WI38 (cell line): ENCODE results near the gene KRT28.

Source experiments
- H3K4me3 ChIP-seq: 2 replicates; pipeline ENCODE4 v1.5.1; 2011; ENCODE audit warnings: low read depth, mild to moderate bottlenecking, control low read depth, low read length
- CTCF ChIP-seq: IDR thresholded peaks from 2 replicates; pipeline ENCODE4 v1.5.1; 2012; ENCODE audit warnings: low read depth, mild to moderate bottlenecking, control low read depth, low read length

Gene KRT28

GRCh38 chr17:40799859-40800258 lies at the start of gene KRT28:
Gene KRT28 (minus strand): TSS chr17:40799959. CDS start chr17:40799893, 66 bp downstream.
- no peak within 1 kb of the TSS for H3K4me3 ChIP-seq
- no peak for TF ChIP-seq CTCF

GRCh38 chr17:40848583-40849235 lies 49.0 kb upstream of the KRT28 start:
- no peak for TF ChIP-seq CTCF
- no peak overlapping the region for H3K4me3 ChIP-seq

- no peak for TF ChIP-seq CTCF
- no peak overlapping the region for H3K4me3 ChIP-seq
Measured at GRCh38 chr17:40846515-40847144, 46.9 kb upstream of the KRT28 start.

- TF ChIP-seq CTCF = no peak
- H3K4me3 ChIP-seq = no peak overlapping the region
Measured at GRCh38 chr17:40844671-40845107, 44.9 kb upstream of the KRT28 start.

- no peak for TF ChIP-seq CTCF
- no peak overlapping the region for H3K4me3 ChIP-seq
Measured at GRCh38 chr17:40843242-40843641, 43.5 kb upstream of the KRT28 start.

- H3K4me3 ChIP-seq = no peak overlapping the region
- no peak for TF ChIP-seq CTCF
Measured at GRCh38 chr17:40841246-40841645, 41.5 kb upstream of the KRT28 start.

- no peak overlapping the region for H3K4me3 ChIP-seq
- TF ChIP-seq CTCF = no peak
Measured at GRCh38 chr17:40839194-40839593, 39.4 kb upstream of the KRT28 start.
